Lower lobe of right lung (tissue), 2 donors: ENCODE measurements around the gene KLHL2. TPM values are rescaled to one million over a fixed set of nuclear protein-coding genes. Genes with fewer than 3 reads are reported as not detected.
"Not testable (repeated sequence)": the region's sequence is repeated elsewhere in the genome, so short reads cannot be mapped to it uniquely, and the experiment has no call there.

Source experiments
- ATAC-seq, 2 donors: fragments of 200-7000 bp; cut with Tn5 transposase; one replicate each; pipeline ENCODE4 v1.9.1; 2020 to 2022; ENCODE audit warnings: mild to moderate bottlenecking in 2 of 2, moderate library complexity in 2 of 2
- DNase-seq: peaks from one replicate; pipeline ENCODE4 v3.0.0-alpha.2; 2020
- H3K27ac ChIP-seq: fragments of 200-600 bp; one replicate; pipeline ENCODE4 v1.8.0; 2022
- H3K27me3 ChIP-seq: fragments of 200-600 bp; one replicate; pipeline ENCODE4 v1.8.0; 2022; ENCODE audit warnings: low read depth
- H3K36me3 ChIP-seq: fragments of 200-600 bp; one replicate; pipeline ENCODE4 v1.8.0; 2022; ENCODE audit warnings: mild to moderate bottlenecking
- H3K4me1 ChIP-seq: fragments of 200-600 bp; one replicate; pipeline ENCODE4 v1.8.0; 2022
- H3K4me3 ChIP-seq: fragments of 200-600 bp; one replicate; pipeline ENCODE4 v1.8.0; 2022; ENCODE audit warnings: mild to moderate bottlenecking
- H3K9me3 ChIP-seq: fragments of 200-600 bp; one replicate; pipeline ENCODE4 v1.8.0; 2022
- CTCF ChIP-seq: fragments of 200-600 bp; IDR thresholded peaks from one replicate; pipeline ENCODE4 v1.8.0; 2022; ENCODE audit warnings: antibody characterized with exemption, mild to moderate bottlenecking
- intact Hi-C: fragments of 100-400 bp; cut with DNase I; formaldehyde crosslinking; loops from one replicate; pipeline ENCODE4 v1.11.0; 2022
- total RNA-seq: library from RNA; stranded (reverse); fragmentation: NEBNext Ultra II Directional; extraction: Animal tissue kit (Norgen Biotek cat#: 25700); gene quantifications from one replicate; pipeline ENCODE4 v1.2.1, GENCODE V29; 2021
- donor health status: DM: no; HTN: yes; CAD: no; lungs with severe emphysema.

KLHL2 gene
- total RNA-seq, 1 donor from 2014 or later: 37.7 TPM

- intact Hi-C loops: no loop called here
- peak overlapping the region; percentile 84 for H3K4me3 ChIP-seq
- no peaks in the 10 kb centered on the region for H3K9me3 ChIP-seq
- ATAC-seq: no peak
- no peaks in the 10 kb centered on the region for H3K27me3 ChIP-seq
- no peak overlapping the region for H3K27ac ChIP-seq
- no peak for DNase-seq
- H3K36me3 ChIP-seq: peaks cover 24% of the 10 kb centered on the region
- no peak for TF ChIP-seq CTCF
- H3K4me1 ChIP-seq: peaks cover 23% of the 10 kb centered on the region
Measured at GRCh38 chr4:165331359-165331758, 124.0 kb downstream of the KLHL2 start.

- H3K27ac ChIP-seq: no peak overlapping the region
- peak overlapping the region; percentile 84 for H3K4me3 ChIP-seq
- H3K9me3 ChIP-seq: no peaks in the 10 kb centered on the region
Measured at GRCh38 chr4:165331823-165332222, 124.5 kb downstream of the KLHL2 start.

GRCh38 chr4:165332502-165332901 lies 125.1 kb downstream of the KLHL2 start:
- Histone ChIP-seq H3K9me3 (no peaks in the 10 kb centered on the region), H3K4me1 (peaks cover 19% of the 10 kb centered on the region), H3K27ac (no peak overlapping the region), H3K27me3 (no peaks in the 10 kb centered on the region), H3K36me3 (peaks cover 34% of the 10 kb centered on the region), H3K4me3 (peak overlapping the region; percentile 84)
- no peak for TF ChIP-seq CTCF
- DNase-seq (no peak), ATAC-seq (no peak)
- intact Hi-C loops: no loop called here

More at GRCh38 chr4:165331823-165332222, 124.5 kb downstream of the KLHL2 start:
- intact Hi-C loops: no loop called here
- ATAC-seq (no peak), DNase-seq (no peak)
- peaks cover 29% of the 10 kb centered on the region for H3K36me3 ChIP-seq
- no peak for TF ChIP-seq CTCF
- H3K27me3 ChIP-seq: no peaks in the 10 kb centered on the region
- peaks cover 19% of the 10 kb centered on the region for H3K4me1 ChIP-seq

GRCh38 chr4:165335163-165335703 lies 127.9 kb downstream of the KLHL2 start:
- peaks cover 4% of the 10 kb centered on the region for H3K4me1 ChIP-seq
- no peak overlapping the region for H3K27ac ChIP-seq
- peaks cover 62% of the 10 kb centered on the region for H3K36me3 ChIP-seq
- no peaks in the 10 kb centered on the region for H3K27me3 ChIP-seq
- TF ChIP-seq CTCF: no peak
- H3K4me3 ChIP-seq: no peak overlapping the region
- no peaks in the 10 kb centered on the region for H3K9me3 ChIP-seq
- intact Hi-C loops: no loop called here
- no peak for ATAC-seq
- no peak for DNase-seq

GRCh38 chr4:165336743-165337142 lies 129.4 kb downstream of the KLHL2 start:
- Histone ChIP-seq H3K4me1 (peaks cover 4% of the 10 kb centered on the region), H3K9me3 (no peaks in the 10 kb centered on the region), H3K4me3 (no peak overlapping the region), H3K27ac (no peak overlapping the region), H3K36me3 (peaks cover 77% of the 10 kb centered on the region), H3K27me3 (no peaks in the 10 kb centered on the region)
- no peak for TF ChIP-seq CTCF
- intact Hi-C loops: no loop called here
- no peak for ATAC-seq
- no peak for DNase-seq

GRCh38 chr4:165342340-165342739 lies 135.0 kb downstream of the KLHL2 start:
- ATAC-seq, H3K4me1 ChIP-seq, H3K4me3 ChIP-seq, intact Hi-C loops, H3K27me3 ChIP-seq, DNase-seq, H3K27ac ChIP-seq, H3K9me3 ChIP-seq: not testable (repeated sequence)
- H3K36me3 ChIP-seq: peaks cover 55% of the 10 kb centered on the region
